ENCODE measurements around the gene KCNQ5.

GRCh38 chr6:72619883-72620696 lies 1.8 kb upstream of the KCNQ5 start:
- TF ChIP-seq POLR2A (IDR thresholded peaks at IDR 0.05; ENCODE audit: borderline replicate concordance, extremely low read depth, insufficient read depth, insufficient read length) (no peak), RAD21 (IDR thresholded peaks at IDR 0.05; ENCODE audit: low read depth) (no peak), CTCF (IDR thresholded peaks at IDR 0.05 in 2 of 3, conservative IDR thresholded peaks at IDR 0.05 in 1 of 3; ENCODE audit: borderline replicate concordance in 1 of 3, insufficient read depth in 1 of 3, low read depth in 2 of 3, low read length in 2 of 3) (no peak), EZH2phosphoT487 (IDR thresholded peaks at IDR 0.05; ENCODE audit: borderline replicate concordance) (no peak), JUND (IDR thresholded peaks at IDR 0.05) (no peak), YY1 (IDR thresholded peaks at IDR 0.05; ENCODE audit: extremely low read depth, insufficient replicate concordance, low read depth, low read length) (no peak), ATF3 (IDR thresholded peaks at IDR 0.05) (no peak), EZH2 (IDR thresholded peaks at IDR 0.05) (no peak), SRF (IDR thresholded peaks at IDR 0.05; ENCODE audit: low read depth) (no peak), ZNF274 (IDR thresholded peaks at IDR 0.05; ENCODE audit: low read depth, low read length) (no peak), CEBPB (IDR thresholded peaks at IDR 0.05; ENCODE audit: low read depth) (no peak), POLR2AphosphoS5 (IDR thresholded peaks at IDR 0.05; ENCODE audit: low read depth, low read length) (no peak), TCF7L2 (IDR thresholded peaks at IDR 0.05; ENCODE audit: borderline replicate concordance, extremely low read depth, insufficient read depth, insufficient read length) (no peak)

Measured in HCT116 (cell line).